HG02970 (cell line): ENCODE measurements around the gene ART3.

Experiments used
- ATAC-seq: cut with Tn5 transposase; IDR thresholded peaks from one replicate; pipeline ENCODE4 v1.9.1; 2021; ENCODE audit warnings: mild to moderate bottlenecking, moderate library complexity, moderate number of reproducible peaks; ENCODE audit not compliant: unreplicated experiment, low FRiP score

Gene ART3

DNA sequence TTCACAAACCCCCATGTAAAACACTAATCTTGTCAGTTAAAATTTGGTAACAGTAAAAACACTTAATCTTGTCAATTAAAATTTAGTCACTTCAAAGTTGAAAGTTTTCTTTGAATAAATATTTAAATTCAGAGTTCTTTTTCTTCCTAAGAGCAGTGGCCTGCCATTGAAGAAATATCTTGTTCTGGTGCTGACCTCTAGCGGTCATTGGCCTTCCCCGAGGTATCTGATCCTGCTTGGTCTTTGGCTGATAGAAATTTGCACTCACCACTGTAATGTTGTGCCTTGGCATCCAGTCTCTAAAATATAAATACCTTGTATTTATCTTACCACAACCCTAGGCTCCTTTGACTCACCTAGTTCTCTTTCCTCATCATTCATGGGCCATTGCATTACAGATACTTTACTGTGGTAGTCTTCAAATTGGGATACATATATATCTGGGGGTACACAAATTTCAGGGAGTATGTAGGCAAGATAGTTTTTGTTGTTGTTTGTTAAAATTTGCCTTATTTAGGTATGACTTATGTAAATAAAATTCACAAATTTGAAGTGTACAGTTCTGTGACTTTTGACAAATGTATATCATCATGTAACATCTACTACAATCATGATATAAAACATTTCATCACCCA lies 6.7 kb upstream of the ART3 start:
- ATAC-seq, result no peak

DNA sequence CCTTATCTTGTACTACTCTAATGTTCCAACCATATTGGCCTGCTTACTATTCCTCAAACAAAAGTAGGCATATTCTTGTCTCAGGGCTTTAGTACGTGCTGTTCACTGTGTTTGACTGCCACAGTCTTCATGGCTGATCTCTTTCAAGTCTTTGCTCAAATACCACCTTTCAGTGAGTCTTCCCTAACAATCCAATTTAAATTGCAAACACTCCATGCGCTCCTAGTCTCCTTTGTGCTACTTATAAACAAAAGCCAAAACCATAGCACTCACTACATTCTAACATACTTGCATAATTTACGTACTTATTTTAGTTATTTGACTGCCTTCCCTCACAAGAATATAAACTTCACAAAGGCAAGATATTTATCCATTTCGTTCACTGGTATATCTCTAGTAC lies 1.7 kb upstream of the ART3 start:
- no peak for ATAC-seq

DNA sequence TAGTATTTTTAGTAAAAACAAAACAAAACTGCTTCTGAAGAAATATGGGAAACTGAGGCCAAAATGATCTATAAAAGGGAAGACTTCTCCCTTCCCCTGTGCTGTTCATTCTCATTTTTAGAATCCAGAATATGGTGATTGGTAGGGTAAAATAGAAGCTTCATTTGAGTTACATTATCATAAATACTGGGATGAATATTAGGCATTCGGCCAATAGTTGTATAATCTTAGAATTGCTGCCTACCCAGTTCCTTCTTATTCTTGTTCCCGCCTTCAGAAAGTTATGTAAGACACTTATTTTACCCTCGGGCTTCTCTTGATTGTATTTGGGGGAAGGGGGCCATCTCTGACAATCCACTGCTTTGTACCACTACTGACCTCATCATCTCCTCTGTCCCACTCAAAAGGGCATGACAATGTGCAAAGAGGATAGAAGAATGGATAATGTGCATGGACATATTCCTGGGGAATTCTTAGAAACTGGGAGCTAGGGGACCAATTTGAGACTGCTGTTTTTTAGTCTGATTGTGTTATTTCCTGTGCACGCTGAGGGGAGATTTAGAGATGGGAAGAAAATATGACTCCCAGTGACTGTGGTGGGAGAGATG lies 588 bp downstream of the ART3 start:
- no peak for ATAC-seq

DNA sequence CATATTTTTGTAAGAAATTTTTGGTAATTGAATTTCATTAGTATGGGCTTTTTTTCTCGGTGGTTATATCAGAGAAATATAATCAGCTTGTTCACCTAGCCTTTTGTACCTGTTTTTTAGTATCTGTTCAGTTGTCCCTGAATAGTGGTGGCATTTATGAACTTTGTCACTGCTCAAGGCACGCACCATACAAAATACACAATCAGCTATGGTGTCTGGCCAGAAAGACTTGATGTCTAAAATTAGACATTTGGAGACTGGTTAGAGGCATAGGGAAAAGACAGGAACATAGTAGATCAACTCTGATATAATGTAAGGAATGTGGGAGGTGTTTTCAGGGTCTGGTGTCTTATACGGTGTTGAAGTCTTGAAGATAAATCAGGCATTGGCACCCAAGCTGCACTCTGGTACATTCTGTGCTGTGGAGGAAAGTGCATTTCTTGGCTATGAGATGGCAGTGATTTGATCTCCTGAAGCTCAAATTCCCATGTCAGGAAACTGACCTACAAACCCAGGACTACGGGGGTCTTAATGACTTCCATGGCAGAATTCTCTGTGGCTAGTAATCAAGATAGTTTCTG lies 3.6 kb downstream of the ART3 start:
- ATAC-seq, result no peak

DNA sequence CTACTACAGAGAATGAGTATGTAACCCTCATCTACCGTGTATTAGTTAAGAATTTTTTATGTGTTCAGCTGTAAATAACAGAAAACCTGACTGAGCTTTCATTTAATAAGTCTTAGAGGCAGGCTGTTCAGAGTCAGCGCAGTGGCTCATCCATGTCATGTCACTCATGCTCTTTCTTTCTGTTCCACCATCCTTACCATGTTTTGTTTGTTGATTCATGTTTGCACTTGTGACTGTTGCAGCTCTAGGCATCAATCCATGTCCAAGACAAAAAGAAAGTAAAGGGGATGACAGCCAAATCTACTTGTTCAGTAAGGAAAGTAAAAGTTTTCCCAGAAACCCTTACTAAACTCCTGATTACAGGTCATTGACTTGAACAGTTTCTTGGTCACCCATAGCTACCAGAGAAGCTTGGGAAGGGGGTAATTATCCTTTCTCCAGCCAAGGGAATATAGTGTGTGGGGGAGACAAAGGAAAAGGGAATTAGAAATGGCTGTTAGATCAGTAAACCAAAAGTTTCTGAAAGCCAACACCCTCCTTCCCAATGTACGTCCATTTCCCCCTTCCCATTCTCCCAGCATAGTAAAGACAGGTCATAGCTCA lies 9.0 kb downstream of the ART3 start:
- no peak for ATAC-seq

DNA sequence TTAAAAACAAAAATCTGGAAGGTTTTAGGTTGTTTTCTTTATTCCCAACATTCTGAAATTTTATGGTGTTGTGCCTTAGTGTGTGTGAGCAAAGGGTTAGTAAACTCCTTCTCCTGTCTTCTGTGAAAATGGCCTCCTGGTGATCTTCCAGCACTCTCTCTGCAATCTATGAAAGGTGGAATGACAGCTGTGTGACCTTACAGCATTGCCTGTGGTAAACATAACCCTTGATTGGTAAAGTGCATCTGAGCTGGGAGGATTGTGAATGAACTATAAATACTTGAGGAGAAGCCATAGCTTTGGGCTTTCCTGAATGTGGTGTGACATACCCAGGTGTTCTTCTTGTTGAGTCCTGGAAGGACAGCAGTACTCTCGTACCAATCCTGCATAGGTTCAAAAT lies 10.0 kb downstream of the ART3 start:
- no peak for ATAC-seq

DNA sequence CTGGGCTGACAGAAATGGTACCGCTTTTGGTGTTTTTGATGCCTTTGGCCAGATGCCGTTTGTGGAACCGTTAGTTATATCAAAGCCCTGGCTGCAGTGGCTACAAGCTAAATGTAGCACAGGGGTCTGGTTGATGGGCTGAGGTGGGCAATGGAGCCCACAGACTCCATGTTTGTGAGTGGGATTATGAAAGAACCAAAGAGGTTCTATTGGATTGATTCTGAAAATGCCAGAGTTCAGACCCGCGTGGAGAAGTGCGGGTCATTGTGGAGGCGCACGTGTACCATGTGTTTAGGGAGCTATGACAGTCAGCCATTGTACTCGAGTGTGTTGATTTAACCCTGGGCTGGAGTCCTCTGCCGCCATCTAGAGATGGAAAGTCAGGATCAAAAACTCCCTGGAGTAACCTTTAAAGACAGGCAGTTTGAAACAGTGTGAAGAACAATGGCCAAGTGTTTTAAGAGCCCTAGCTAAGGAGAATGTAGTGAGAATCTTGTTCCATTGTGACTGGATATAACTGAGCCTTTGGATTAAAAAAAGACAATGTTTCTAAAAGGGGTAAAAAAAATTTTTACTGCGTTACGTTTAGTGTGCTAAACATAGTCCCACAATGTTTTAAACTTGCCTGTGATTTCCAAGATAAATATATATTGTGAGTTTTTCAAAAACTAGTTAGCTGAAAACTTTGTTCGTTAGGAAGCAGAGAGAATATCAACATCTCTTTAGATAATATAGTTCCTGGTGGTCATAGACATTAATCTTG lies 12.7 kb downstream of the ART3 start:
- no peak for ATAC-seq

DNA sequence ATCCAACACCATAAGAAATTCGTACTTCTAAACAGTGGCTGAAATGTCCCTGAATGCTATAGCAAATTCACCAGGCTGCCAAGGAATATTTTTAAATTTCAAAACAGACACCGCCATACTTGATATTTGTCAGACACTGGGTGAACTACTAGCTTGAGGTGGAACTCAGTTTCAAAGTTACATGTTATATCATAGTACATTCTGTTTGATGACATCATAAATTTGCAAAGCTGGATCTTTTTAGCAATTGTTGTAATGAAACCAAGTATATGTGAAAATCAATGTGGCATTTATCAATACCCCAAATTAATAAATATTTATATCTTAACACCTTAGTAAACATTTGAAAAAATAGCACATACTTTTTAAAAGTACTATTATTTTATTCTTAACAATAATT lies 14.2 kb downstream of the ART3 start:
- no peak for ATAC-seq

DNA sequence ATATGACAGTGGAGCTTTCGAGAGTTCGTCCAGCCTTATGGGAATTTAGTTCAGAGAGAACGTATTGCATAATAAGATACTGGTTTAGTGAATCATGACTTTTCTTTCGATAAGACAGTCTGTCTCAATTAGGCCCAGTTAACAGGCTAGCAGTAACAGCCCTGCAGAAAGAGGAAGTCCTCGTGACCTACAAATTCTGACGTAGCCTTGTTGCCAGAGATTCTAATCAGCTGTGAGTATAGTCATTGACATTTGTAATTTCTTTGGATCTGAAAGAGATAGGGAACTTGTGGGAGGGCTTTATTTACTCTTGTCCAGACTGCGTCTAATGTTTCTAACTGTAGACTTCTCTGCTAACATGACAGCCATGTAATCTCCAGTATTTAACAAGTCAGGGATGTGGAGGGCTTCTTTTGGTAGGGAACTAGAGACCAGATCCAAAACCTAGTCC lies 15.8 kb downstream of the ART3 start:
- no peak for ATAC-seq

DNA sequence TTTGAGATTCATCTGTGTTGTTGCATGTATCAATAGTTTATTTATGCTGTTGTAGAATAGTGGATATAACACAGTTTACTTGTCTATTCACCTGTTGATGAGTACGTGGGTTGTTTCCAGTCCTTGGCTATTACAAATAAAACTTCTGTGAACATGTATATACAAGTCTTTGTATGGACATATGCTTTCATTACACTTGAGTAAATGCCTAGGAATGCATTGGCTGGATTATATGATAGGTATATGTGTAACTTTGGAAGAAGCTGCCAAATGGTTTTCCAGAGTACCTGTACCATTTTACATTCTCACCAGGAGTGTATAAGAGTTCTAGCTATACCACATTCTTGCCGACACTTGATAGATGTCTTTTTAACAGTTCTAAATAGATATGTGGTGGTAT lies 16.5 kb downstream of the ART3 start:
- ATAC-seq, result no peak

DNA sequence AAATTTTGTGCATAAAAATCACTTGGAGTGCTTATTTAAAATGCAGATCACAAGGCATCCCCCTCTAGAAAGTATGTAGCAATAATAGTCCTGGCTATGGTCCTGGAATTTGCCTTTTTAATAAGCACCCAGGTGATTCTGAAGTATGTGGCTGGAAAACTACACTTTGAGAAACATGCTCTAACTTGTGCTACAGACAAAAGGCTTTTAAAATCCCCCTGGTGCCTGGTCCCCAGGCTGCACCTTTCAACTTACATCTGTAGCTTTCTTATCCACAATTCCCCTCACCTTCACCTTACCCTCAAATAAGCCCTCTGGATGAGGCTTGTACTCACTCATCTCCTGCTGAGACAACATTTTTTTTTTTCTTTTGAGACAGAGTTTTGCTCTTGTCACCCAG lies 21.1 kb downstream of the ART3 start:
- no peak for ATAC-seq

DNA sequence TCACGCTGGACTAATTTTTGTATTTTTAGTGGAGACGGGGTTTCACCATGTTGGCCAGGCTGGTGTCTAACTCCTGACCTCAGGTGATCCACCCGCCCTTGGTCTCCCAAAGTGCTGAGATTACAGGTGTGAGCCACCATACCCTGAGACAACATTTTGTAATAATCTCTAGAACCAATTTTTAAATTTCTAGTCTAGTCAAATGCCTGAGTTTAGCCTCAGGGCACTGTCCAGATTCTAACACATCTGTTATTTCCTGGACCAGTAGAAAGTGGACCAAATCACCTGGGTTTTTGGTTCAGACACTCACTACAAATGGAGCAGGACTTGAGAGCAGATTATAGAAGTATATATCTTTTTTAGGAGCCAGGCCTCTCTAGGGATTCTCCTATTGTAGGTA lies 21.6 kb downstream of the ART3 start:
- no peak for ATAC-seq

DNA sequence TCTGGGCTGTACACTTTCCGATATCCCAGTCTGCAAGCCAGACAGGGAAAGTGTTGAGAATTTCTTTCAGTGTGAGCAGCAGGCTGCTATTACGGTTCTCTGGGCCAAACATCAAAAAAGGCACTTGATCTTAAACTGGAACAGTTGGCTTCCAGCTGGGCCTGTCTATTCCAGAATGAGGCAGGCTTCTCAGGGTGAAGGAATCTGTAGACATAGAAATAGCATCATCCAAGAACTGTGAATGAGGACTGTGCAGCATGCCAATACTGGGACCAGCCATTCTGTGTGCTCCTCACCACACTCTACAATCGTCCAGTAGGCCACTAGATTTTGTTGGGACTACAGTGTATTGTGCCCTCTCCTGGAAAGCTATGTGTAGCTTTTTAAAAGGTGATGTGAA lies 31.1 kb downstream of the ART3 start:
- ATAC-seq, result no peak

DNA sequence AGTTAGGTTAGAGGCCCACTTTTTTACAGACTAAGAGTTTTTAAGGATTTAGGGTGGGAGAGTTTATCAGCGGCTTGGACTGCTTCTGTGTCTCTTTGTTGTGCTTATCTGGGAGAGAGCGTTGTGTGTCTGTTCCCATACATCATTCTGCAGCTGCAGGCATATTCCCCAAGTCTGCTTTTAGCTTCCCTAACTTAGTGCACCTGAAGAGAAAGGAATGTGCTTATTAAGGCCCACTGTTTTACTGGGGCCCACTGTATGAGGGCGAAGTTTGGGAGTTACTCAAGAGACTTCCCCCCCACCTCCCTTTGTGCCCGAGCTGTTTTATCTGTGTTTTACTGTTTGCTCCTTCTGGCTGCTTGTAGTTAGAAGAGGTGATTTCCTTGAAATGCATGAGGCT lies 31.9 kb downstream of the ART3 start:
- ATAC-seq, result no peak

DNA sequence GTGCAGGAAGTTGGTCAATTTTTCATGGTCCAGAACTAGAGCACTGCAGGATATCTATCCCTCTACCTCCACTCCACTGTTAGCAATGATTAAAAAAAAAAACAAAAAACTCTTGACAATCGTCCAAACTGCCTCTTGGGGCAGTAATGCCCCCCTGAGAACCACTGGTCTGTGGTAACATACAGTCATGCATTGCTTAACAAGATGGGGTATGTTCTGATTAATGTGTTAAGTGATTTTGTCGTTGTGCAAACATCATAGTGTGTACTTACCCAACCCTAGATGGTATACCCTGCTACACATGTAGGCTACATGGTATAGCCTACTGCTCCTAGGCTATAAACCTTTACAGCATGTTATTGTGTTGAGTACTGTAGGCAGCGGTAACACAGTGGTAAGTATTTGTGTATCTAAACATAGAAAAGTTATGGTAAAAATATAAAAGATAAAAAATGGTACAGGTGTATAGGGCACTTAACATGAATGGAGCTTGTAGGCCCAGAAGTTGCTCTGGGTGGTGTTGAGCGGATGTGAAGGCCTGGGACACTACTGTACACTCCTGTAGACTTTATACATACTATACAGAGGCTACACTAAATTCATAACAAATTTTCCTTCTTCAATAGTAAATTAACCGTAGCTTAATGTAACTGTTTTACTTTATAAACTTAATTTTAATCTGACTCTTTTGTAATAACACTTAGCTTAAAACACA lies 34.1 kb downstream of the ART3 start:
- ATAC-seq, result no peak

DNA sequence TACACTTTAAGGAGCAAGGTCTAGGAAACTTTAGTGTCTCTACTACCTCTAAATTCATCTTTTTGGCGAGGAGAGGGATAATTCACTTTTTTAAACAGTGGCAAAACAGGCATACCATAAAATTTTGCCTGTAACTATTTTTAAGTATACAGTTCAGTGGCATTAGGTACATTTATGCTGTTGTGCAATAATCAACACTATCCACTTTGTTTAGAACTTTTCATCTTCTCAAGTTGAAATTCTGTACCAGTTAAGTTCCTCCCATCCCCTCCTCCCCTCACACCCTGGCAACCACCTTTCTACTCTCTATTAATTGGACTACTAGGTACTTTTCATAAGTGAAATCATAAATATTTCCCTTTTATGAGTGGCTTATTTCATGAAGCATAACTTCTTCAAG lies 42.3 kb downstream of the ART3 start:
- no peak for ATAC-seq

DNA sequence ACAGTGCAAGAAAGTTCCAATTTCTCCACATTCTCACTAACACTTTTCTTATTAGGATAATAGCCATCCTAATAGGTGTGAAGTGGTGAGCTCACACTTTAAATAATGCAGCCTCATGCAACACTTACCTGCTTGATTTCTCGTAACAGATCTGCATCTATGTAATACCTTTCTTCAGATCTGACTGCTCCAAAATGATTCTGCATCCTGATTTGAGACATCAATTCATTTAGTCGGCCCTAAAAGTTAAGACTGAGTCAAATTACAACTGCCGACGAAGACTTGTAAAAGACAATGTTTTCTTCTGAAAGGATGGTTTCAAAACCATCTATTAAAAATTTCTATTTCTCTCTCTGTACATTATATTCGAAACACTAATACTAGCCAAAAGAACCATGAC lies 43.0 kb downstream of the ART3 start:
- no peak for ATAC-seq

DNA sequence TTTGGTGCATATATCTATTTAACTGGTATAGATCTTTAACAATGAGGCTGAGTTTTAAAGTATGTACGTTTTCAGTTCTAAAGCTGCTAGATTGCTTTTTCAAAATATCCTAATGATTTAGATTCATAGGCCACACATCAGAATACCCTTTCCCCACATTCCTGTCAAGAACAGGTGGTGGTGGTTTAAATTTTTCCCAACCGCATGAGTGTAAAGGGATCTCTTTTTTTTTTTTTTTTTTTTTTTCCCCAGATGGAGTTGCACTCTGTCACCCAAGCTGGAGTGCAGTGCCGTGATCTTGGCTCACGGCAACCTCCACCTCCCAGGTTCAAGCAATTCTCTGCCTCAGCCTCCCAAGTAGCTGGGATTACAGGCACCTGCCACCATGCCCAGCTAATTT lies 45.7 kb downstream of the ART3 start:
- no peak for ATAC-seq

DNA sequence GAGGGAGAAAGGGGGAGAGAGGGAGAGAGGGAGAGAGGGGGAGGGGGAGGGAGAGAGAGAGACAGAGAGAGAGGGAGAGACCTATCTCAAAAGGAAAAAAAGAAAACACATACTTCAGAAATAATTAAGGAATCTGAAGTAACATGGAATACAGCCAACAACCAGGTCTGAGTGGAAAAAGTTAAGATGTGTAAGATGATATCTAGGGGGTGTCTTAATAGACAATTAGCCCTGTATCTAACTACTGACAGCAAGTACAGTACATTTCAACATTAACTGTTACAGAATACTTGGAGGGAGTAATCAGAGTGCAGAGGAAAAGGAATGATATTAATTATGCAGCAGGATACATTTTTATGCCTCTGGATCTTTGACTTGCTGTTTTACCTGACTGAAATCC lies 51.3 kb downstream of the ART3 start:
- ATAC-seq, result no peak

DNA sequence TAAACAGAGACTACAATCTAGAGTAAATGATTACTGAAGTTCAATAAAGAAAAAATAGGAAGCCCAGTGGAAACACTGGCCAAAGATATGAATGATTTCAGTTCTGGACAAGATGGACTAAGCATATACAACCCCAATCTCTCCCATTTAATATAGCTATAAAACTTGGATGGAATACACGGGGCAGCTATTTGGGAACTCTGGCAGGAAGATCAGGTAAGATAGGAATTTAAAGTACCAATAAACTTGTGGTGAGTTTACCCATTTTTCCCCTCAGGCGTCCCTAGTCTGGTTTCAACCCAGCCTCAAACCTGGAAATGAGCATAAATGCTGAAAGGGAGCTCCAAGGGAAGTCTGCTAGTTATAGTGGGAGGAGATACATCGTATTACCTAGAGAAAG lies 53.2 kb downstream of the ART3 start:
- ATAC-seq, result no peak

DNA sequence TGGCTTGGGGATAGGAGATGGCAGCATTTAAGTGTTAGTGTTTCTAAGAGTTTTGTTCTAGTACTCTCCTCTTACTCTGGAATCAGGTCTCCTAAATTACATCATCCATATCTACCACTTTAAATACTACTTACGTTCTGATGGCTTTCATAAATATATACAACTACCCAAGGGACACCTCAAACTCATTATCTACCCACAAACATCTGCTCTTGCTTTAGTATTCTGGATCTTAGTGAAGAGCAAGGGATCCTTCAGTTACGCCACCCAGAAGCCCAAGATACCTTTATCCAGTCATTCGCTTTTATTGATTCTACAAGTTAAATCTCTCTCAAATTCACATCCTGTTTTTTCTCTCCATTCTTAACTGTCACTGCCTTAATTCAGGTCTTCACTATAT lies 66.7 kb downstream of the ART3 start:
- ATAC-seq, result no peak
